DOHH2 (cell line): ENCODE results near the gene PID1.

Experiments used
- EZH2phosphoT487 ChIP-seq: fragments of 200-600 bp; sonication (generic); IDR thresholded peaks from 2 replicates; pipeline ENCODE4 v1.6.1; 2017; ENCODE audit warnings: borderline replicate concordance, mild to moderate bottlenecking, antibody characterized with exemption, low read length, moderate library complexity, mixed read lengths
- TF ChIP-seq, protein P1 (sequence below): fragments of 200-600 bp; sonication (generic); IDR thresholded peaks from one replicate; pipeline ENCODE4 v1.5.1; 2014; ENCODE audit warnings: antibody characterized with exemption, mild to moderate bottlenecking, low read depth, low read length; ENCODE audit not compliant: poor library complexity, severe bottlenecking

DNA sequence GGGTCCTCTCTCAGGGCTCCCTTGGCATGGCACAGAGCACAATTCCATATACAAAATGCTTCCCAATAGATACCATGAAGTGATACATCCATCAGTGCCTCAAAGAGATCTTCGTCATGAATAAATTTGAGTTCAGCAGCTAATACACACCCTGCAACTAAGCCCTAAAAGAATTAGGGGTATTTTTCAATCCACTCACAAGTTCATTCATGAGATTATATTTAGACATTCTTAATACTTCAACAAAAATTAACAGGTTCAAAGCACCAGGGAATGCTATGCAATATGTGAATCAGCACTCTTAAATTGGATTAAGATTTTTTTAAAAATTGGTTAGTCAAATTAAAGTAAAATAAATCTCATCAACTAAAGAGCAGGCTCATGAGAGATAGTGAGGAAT lies 79.7 kb downstream of the PID1 start:
- TF ChIP-seq, protein P1, sequence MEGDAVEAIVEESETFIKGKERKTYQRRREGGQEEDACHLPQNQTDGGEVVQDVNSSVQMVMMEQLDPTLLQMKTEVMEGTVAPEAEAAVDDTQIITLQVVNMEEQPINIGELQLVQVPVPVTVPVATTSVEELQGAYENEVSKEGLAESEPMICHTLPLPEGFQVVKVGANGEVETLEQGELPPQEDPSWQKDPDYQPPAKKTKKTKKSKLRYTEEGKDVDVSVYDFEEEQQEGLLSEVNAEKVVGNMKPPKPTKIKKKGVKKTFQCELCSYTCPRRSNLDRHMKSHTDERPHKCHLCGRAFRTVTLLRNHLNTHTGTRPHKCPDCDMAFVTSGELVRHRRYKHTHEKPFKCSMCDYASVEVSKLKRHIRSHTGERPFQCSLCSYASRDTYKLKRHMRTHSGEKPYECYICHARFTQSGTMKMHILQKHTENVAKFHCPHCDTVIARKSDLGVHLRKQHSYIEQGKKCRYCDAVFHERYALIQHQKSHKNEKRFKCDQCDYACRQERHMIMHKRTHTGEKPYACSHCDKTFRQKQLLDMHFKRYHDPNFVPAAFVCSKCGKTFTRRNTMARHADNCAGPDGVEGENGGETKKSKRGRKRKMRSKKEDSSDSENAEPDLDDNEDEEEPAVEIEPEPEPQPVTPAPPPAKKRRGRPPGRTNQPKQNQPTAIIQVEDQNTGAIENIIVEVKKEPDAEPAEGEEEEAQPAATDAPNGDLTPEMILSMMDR, result no peak
- TF ChIP-seq EZH2phosphoT487, result no peak
